Activated naive CD8-positive, alpha-beta T cell treated with anti-CD3 and anti-CD28 coated beads for 36 hours (primary cell): ENCODE results near the gene HES4. TPM values are rescaled to one million over a fixed set of nuclear protein-coding genes. Genes with fewer than 3 reads are reported as not detected.

Source experiments
- DNase-seq: peaks from one replicate; pipeline ENCODE4 v3.0.0; 2021
- H3K27ac Mint-ChIP-seq: one replicate; pipeline ENCODE4 v1.8.0; 2022; ENCODE audit warnings: mild to moderate bottlenecking, moderate library complexity, mixed read lengths
- H3K27me3 Mint-ChIP-seq: one replicate; pipeline ENCODE4 v1.8.0; 2022; ENCODE audit warnings: mild to moderate bottlenecking, mixed read lengths
- H3K36me3 Mint-ChIP-seq: one replicate; pipeline ENCODE4 v1.8.0; 2021; ENCODE audit warnings: mild to moderate bottlenecking, mixed read lengths
- H3K4me1 Mint-ChIP-seq: one replicate; pipeline ENCODE4 v1.8.0; 2021; ENCODE audit warnings: mixed read lengths
- H3K4me3 Mint-ChIP-seq: one replicate; pipeline ENCODE4 v1.8.0; 2022; ENCODE audit warnings: mild to moderate bottlenecking, moderate library complexity, mixed read lengths
- H3K9me3 Mint-ChIP-seq: one replicate; pipeline ENCODE4 v1.8.0; 2022; ENCODE audit warnings: mixed read lengths
- total RNA-seq, 2 experiments: library from RNA; stranded (reverse); gene quantifications; one replicate each; pipeline ENCODE4 v1.2.3, GENCODE V29; 2021

The HES4 gene
- total RNA-seq, 2 experiments from 2014 or later: 0.93 to 1.1 TPM

- DNase-seq: no peak
- H3K4me3 Mint-ChIP-seq: no peak overlapping the region
- H3K36me3 Mint-ChIP-seq: peaks cover 32% of the 10 kb centered on the region
- no peaks in the 10 kb centered on the region for H3K9me3 Mint-ChIP-seq
- H3K4me1 Mint-ChIP-seq: peaks cover 5% of the 10 kb centered on the region
- H3K27me3 Mint-ChIP-seq: no peaks in the 10 kb centered on the region
- no peak overlapping the region for H3K27ac Mint-ChIP-seq
Observed at GRCh38 chr1:952603-953002, 47.3 kb downstream of the HES4 start.

DNA sequence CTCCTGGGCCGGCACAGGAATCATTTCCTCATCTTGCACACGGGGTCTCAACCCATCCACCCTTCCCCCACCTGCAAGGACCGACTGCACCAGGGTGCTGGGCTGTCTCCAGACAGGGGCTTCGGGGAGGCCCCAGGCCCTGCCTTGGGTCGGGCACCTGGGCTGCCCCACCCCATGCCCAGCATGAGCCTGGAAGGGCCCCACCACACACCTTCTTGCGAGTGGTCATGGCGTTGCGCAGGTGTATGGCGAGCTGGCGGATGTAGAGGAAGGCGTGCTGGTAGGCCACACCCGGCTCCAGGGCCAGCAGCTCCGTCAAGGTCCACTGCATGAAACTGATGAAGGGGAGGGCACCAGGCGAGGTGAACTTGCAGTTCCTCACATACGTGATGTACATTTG, 47.7 kb downstream of the HES4 start:
- Mint-ChIP-seq H3K4me1 (peaks cover 3% of the 10 kb centered on the region), H3K27me3 (no peaks in the 10 kb centered on the region), H3K4me3 (no peak overlapping the region), H3K27ac (no peak overlapping the region), H3K9me3 (no peaks in the 10 kb centered on the region), H3K36me3 (peaks cover 30% of the 10 kb centered on the region)
- no peak for DNase-seq

DNA sequence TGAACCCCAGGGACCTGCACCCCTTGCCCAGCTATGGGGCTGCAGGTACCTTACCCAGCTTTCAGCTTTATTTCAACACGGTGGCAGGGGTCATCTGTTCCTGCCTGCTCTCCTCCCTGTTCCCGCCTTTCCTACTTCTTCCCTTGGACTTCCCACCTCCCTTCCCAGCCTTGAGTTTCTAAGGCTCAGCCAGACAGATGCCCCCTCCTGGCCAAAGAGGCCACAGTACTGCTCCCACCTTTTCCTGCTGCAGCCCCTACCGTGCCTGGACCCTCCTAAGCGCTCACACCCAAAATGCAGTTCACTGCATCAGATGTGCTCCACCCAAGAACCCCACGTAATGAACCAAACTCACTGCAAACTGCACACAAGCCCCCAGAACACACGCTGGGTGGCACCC, 48.5 kb downstream of the HES4 start:
- H3K9me3 Mint-ChIP-seq: no peaks in the 10 kb centered on the region
- H3K4me1 Mint-ChIP-seq: no peaks in the 10 kb centered on the region
- no peak for DNase-seq
- H3K36me3 Mint-ChIP-seq: peaks cover 32% of the 10 kb centered on the region
- H3K4me3 Mint-ChIP-seq: no peak overlapping the region
- H3K27me3 Mint-ChIP-seq: no peaks in the 10 kb centered on the region
- H3K27ac Mint-ChIP-seq: no peak overlapping the region

DNA sequence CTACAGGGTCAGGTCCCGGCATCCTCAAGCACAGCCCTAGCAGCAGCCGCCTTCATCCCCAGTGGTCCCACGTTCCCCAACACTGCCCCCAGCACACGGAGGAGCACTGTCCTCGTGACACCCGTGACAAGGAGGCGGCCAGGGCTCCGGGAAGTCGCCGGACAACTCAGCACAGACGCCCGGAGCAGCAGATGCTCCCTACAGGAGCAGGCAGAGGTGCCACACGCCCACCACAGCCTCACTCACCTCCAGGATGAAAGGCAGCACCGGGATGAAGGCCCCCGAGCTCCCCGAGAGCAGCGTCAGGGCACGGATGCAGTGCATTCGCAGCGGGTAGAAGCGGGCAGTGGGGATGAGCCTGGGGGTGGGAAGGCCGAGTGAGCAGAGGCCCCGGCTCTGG, 49.0 kb downstream of the HES4 start:
- Mint-ChIP-seq H3K27ac (no peak overlapping the region), H3K4me3 (no peak overlapping the region), H3K9me3 (no peaks in the 10 kb centered on the region), H3K4me1 (no peaks in the 10 kb centered on the region), H3K27me3 (no peaks in the 10 kb centered on the region), H3K36me3 (peaks cover 34% of the 10 kb centered on the region)
- DNase-seq: no peak

DNA sequence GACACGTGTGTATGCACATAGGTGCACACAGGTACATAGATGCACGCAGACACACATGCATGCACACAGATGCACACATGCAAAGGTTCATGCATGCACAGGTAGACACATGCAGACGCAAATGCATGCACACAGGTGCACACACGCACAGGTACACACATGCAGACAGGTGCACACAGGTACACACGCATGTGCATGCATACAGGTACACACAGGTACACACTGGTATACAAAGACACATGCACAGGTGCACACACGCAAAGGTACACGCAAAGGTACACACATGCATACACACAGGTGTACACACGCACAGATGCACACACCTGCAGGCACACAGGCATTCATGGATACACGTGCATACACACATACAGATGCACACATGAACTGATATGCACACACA, 49.6 kb downstream of the HES4 start:
- no peak overlapping the region for H3K4me3 Mint-ChIP-seq
- DNase-seq: no peak
- H3K27ac Mint-ChIP-seq: no peak overlapping the region
- no peaks in the 10 kb centered on the region for H3K4me1 Mint-ChIP-seq
- H3K27me3 Mint-ChIP-seq: no peaks in the 10 kb centered on the region
- H3K9me3 Mint-ChIP-seq: no peaks in the 10 kb centered on the region
- H3K36me3 Mint-ChIP-seq: peaks cover 36% of the 10 kb centered on the region

Other genes with a start within 250 kb of the HES4 start
- gene SAMD11, start 76.2 kb downstream of the HES4 start, total RNA-seq: not detected
- 100 to 1,000 TPM; 176 to 185 TPM for gene NOC2L, start 40.8 kb downstream of the HES4 start, total RNA-seq
- 10 to 100 TPM; 19.5 to 22.5 TPM for gene KLHL17, start 39.5 kb downstream of the HES4 start, total RNA-seq
- 1 to 10 TPM in 1 of 2 experiments, under 1 TPM in 1; 0.85 to 1.3 TPM for gene PLEKHN1, start 33.6 kb downstream of the HES4 start, total RNA-seq
- not detected for gene PERM1, start 18.0 kb downstream of the HES4 start, total RNA-seq
- 10 to 100 TPM; 71.7 to 78.4 TPM for gene ISG15, start 13.4 kb upstream of the HES4 start, total RNA-seq
- gene AGRN, start 20.0 kb upstream of the HES4 start, total RNA-seq: 10 to 100 TPM; 30.4 to 30.5 TPM
- not detected for gene RNF223, start 74.2 kb upstream of the HES4 start, total RNA-seq
- 10 to 100 TPM; 18.9 to 19.0 TPM for gene C1orf159, start 116.0 kb upstream of the HES4 start, total RNA-seq
- not detected for gene TTLL10, start 173.8 kb upstream of the HES4 start, total RNA-seq
- 10 to 100 TPM; 52.5 to 53.3 TPM for gene TNFRSF18, start 206.5 kb upstream of the HES4 start, total RNA-seq
- 100 to 1,000 TPM; 110 to 111 TPM for gene TNFRSF4, start 214.1 kb upstream of the HES4 start, total RNA-seq
- 10 to 100 TPM; 85.9 to 95.9 TPM for gene SDF4, start 231.9 kb upstream of the HES4 start, total RNA-seq
- gene B3GALT6, start 232.1 kb upstream of the HES4 start, total RNA-seq: 10 to 100 TPM; 17.5 to 18.9 TPM
- gene C1QTNF12, start 246.6 kb upstream of the HES4 start, total RNA-seq: 1 to 10 TPM; 2.4 to 3.8 TPM